Measurements from ENCODE around the gene EFNA5. TPM values are rescaled to one million over a fixed set of nuclear protein-coding genes. Genes with fewer than 3 reads are reported as not detected.

EFNA5 gene
- total and polyA plus RNA-seq, 4 donors = 0.14 to 0.93 (median 0.54) TPM

DNA sequence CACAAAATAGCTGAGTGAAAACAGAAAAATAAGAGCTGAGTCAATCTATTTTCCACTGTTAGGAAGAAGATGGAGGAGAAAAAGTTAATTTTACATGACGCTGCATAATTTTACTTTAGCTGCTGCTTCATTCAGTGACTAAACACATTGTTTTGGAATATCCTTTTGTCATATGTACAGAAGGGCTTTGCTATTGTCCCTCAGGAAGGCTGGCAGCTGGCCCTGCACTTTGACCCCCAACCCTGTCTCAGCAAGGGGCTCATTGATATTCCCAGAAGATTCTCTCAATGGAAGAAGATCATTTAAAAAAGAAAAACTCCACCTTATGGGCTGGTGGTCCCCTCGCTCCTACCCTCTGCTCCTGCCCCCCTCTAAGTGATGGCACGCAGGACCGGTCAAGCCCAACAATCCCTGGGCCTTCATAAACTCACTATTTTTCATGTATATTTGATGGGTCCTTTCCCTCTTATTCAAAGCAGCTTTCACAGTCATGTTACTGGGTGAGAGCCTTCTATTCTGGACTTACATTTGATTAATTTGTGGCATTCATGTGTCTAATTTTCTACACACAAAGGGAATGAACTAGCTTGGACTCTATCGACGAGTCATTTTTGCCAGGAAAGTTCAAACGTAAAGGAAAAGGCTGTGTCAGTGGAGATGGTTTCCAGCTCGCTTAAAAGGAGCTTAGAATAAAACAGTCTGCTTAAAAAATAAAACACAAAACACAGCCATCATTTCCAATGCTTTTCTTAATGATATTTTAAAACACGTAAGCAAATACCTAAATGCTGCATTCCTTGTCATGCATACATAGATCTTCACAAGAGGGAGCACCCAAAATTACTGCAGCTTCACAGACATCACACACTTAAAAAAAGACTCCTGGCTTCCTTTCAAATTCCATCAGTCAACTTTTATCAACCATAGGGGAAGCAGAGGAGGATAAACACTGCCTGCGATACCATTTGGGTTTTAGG, 104.7 kb downstream of the EFNA5 start:
- no peak overlapping the region for H3K27ac ChIP-seq (ENCODE audit: low read depth in 1 of 2, low read length in 2 of 2)
- no peak overlapping the region for H3K4me3 ChIP-seq (ENCODE audit: low read depth in 1 of 3, low read length in 3 of 3)
- 77% methylated on average over 10 of the region's 10 CpGs for WGBS
- H3K9me3 ChIP-seq (ENCODE audit: control insufficient read depth in 4 of 4, low read length in 3 of 4) = no peaks in the 10 kb centered on the region
- peaks cover 0 to 7% (median 3%) of the 10 kb centered on the region in 4 donors for H3K4me1 ChIP-seq (ENCODE audit: control insufficient read depth in 4 of 4, insufficient read depth in 4 of 4, low read length in 3 of 4)
- no peaks in the 10 kb centered on the region for H3K27me3 ChIP-seq (ENCODE audit: control insufficient read depth in 4 of 4, insufficient read depth in 4 of 4, low read length in 3 of 4)
- no peak overlapping the region for H3K9ac ChIP-seq (ENCODE audit: low read depth in 1 of 2, low read length in 2 of 2)
- no peaks in the 10 kb centered on the region for H3K36me3 ChIP-seq (ENCODE audit: control insufficient read depth in 4 of 4, insufficient read depth in 3 of 4, low read depth in 1 of 4, low read length in 3 of 4)
- TF ChIP-seq GABPA (IDR thresholded peaks at IDR 0.05 in 1 of 2, conservative IDR thresholded peaks at IDR 0.05 in 1 of 2) = no peak
- TF ChIP-seq, protein P1, sequence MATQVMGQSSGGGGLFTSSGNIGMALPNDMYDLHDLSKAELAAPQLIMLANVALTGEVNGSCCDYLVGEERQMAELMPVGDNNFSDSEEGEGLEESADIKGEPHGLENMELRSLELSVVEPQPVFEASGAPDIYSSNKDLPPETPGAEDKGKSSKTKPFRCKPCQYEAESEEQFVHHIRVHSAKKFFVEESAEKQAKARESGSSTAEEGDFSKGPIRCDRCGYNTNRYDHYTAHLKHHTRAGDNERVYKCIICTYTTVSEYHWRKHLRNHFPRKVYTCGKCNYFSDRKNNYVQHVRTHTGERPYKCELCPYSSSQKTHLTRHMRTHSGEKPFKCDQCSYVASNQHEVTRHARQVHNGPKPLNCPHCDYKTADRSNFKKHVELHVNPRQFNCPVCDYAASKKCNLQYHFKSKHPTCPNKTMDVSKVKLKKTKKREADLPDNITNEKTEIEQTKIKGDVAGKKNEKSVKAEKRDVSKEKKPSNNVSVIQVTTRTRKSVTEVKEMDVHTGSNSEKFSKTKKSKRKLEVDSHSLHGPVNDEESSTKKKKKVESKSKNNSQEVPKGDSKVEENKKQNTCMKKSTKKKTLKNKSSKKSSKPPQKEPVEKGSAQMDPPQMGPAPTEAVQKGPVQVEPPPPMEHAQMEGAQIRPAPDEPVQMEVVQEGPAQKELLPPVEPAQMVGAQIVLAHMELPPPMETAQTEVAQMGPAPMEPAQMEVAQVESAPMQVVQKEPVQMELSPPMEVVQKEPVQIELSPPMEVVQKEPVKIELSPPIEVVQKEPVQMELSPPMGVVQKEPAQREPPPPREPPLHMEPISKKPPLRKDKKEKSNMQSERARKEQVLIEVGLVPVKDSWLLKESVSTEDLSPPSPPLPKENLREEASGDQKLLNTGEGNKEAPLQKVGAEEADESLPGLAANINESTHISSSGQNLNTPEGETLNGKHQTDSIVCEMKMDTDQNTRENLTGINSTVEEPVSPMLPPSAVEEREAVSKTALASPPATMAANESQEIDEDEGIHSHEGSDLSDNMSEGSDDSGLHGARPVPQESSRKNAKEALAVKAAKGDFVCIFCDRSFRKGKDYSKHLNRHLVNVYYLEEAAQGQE (IDR thresholded peaks at IDR 0.05) = no peak
- TF ChIP-seq, protein P2, sequence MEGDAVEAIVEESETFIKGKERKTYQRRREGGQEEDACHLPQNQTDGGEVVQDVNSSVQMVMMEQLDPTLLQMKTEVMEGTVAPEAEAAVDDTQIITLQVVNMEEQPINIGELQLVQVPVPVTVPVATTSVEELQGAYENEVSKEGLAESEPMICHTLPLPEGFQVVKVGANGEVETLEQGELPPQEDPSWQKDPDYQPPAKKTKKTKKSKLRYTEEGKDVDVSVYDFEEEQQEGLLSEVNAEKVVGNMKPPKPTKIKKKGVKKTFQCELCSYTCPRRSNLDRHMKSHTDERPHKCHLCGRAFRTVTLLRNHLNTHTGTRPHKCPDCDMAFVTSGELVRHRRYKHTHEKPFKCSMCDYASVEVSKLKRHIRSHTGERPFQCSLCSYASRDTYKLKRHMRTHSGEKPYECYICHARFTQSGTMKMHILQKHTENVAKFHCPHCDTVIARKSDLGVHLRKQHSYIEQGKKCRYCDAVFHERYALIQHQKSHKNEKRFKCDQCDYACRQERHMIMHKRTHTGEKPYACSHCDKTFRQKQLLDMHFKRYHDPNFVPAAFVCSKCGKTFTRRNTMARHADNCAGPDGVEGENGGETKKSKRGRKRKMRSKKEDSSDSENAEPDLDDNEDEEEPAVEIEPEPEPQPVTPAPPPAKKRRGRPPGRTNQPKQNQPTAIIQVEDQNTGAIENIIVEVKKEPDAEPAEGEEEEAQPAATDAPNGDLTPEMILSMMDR (IDR thresholded peaks at IDR 0.05; ENCODE audit: low read depth, low read length, missing input control) = no peak
- TF ChIP-seq HNF4G (IDR thresholded peaks at IDR 0.05) = no peak
- no peak for TF ChIP-seq YY1 (IDR thresholded peaks at IDR 0.05)
- no peak for TF ChIP-seq RXRA (IDR thresholded peaks at IDR 0.05)
- no peak for TF ChIP-seq JUND (IDR thresholded peaks at IDR 0.05)
- TF ChIP-seq NR2F2 (IDR thresholded peaks at IDR 0.05) = no peak
- TF ChIP-seq, protein P3, sequence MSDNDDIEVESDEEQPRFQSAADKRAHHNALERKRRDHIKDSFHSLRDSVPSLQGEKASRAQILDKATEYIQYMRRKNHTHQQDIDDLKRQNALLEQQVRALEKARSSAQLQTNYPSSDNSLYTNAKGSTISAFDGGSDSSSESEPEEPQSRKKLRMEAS (IDR thresholded peaks at IDR 0.05) = no peak
- TF ChIP-seq EGR1 (IDR thresholded peaks at IDR 0.05; ENCODE audit: low read depth in 2 of 2) = no peak
- TF ChIP-seq SP1 (IDR thresholded peaks at IDR 0.05) = no peak
- TF ChIP-seq, protein P4, sequence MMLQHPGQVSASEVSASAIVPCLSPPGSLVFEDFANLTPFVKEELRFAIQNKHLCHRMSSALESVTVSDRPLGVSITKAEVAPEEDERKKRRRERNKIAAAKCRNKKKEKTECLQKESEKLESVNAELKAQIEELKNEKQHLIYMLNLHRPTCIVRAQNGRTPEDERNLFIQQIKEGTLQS (IDR thresholded peaks at IDR 0.05) = no peak
- no peak for TF ChIP-seq RAD21 (IDR thresholded peaks at IDR 0.05)
- TF ChIP-seq, protein P5, sequence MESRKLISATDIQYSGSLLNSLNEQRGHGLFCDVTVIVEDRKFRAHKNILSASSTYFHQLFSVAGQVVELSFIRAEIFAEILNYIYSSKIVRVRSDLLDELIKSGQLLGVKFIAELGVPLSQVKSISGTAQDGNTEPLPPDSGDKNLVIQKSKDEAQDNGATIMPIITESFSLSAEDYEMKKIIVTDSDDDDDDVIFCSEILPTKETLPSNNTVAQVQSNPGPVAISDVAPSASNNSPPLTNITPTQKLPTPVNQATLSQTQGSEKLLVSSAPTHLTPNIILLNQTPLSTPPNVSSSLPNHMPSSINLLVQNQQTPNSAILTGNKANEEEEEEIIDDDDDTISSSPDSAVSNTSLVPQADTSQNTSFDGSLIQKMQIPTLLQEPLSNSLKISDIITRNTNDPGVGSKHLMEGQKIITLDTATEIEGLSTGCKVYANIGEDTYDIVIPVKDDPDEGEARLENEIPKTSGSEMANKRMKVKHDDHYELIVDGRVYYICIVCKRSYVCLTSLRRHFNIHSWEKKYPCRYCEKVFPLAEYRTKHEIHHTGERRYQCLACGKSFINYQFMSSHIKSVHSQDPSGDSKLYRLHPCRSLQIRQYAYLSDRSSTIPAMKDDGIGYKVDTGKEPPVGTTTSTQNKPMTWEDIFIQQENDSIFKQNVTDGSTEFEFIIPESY (IDR thresholded peaks at IDR 0.05) = no peak
- TF ChIP-seq FOXA2 (IDR thresholded peaks at IDR 0.05) = no peak
- DNase-seq (ENCODE audit: low spot score) = no peak

Measured in liver (tissue), 9 donors.